ENCODE measurements around the gene SPINT2.
"Not testable (repeated sequence)": the region's sequence is repeated elsewhere in the genome, so short reads cannot be mapped to it uniquely, and the experiment has no call there.

The SPINT2 gene

GRCh38 chr19:38264486-38265212 is at the start of gene SPINT2:
Gene SPINT2 (plus strand): TSS chr19:38264573. CDS start chr19:38264893, 320 bp downstream.
- DNase-seq = no peak

DNA sequence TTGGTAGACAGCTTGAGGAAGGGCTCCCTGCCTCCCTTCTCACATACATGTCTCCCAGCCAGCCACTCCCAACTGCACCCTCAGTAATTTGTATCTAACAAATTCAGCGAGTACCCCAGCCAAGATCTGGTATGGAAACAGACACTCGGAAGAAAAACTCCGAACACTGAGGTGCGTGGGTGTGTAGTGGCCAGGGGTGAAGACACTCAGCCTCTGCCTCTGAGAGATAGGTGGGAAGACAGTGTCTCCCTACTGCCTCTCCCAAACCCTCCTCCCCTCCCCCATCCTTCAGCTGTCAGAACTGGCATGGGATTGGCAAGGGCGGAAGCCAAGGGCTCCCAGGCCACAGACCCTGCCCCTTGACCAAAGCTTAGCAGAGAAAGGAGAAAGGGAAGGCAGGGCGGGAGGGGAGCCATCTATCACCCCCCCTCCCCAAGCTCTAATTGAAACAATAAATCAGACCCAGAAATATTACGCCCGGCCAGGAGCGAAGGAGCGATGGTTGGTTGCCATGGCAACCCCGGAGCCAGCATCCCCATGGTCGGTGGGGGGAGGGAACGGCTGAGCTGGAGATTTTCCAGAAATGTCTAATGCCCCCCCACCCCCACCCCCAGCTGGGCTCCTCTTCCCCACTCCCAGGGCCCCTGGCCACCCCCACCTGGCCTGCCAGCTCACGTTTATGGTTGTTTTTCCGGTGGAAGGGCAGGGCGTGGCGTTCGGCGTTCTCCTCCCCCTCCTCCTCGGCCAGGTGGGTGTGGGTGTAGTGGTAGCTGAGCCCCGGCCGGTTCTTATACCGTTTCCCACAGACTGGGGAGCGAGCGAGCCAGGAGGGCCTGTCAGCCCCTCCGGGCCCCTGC is 47.4 kb upstream of the SPINT2 start:
- DNase-seq = no peak

DNA sequence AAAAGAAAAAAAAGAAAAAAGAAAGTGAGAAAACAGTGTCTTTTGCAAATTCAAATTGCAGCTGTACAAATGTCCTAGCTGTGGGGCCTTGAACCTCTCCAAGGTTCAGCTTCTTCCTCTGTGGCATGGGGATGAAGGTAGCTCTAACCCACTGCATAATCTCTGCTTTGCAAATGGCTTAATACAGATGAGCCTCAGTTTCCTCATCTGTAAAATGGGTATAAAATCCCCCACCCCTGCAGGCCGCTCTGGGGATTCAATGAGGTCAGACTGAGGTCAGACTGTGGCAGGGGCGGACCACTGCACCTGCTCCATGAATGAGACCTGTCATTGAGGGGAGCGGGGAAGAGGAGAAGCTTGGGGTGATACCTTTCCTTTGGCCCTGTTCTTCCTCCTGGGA is 46.2 kb upstream of the SPINT2 start:
- DNase-seq = no peak

DNA sequence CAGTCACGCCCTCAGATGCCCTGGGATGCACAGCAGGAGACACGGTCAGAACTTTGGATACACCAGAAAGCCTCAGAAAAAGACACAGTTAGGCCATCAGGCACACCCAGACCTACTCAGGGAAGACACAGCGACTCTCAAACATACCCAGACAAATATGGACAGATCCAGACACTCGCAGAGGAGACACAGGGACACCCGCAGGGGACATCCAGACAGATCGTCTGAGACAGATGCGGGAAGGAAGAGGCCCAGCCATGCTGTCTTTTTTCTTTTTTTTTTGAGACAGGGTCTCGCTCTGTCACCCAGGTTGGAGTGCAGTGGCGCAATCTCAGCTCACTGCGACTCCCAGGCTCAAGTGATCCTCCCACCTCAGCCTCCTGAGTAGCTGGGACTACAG is 45.2 kb upstream of the SPINT2 start:
- DNase-seq = no peak

DNA sequence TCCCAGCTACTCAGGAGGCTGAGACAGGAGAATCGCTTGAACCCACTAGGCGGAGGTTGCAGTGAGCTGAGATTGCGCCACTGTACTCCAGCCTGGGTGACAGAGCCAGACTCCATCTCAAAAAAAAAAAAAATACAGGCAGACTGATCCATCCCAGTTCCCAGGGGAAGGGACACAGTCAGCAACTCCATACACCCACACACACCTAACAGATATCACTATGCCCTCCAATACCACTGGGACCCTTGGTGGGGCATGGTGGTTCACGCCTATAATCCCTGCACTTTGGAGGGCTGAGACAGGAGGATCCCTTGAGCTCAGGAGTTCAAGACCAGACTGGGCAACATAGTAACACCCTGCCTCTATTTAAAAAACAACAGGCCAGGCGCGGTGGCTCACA is 43.0 kb upstream of the SPINT2 start:
- no peak for DNase-seq

DNA sequence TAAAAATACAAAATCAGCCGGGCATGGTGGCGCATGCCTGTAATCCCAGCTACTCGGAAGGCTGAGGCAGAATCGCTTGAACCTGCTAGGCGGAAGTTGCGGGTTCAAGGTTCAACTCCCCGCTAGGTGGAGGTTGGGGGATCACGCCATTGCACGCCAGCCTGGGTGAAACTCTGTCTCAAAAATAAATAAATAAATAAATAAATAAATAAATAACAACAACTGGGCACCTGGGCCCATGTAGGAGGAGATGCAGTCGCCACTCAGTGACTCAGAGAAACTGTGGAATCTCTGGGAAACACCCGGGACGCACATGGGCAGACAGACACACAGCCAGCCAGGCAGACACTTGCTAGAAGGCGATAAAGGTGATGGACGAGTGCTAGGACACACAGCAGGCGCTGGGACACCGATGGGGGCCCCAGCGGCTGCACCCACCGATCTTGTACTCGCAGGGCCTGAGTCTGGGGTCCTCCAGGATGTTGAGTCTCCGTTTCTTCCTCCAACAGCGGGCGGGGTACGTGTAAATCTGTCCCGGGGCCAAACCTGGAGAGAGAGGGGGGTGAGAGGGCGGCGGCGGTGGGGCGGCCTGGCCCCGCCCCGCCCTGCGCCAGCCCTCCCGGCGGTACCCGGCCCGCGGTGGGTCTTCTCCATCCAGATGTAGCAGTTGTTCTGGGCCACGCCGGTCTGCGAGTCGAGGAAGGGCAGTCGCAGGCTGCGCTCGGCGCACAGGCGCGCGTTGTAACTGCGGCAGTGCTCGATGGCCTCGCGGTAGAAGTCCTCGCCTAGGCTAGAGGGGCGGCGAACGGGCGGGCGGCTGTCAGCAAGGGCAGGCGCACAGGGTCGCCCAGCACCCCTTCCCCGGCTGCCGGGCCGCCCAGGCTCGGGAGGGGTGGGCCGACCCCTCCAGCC is 42.2 kb upstream of the SPINT2 start:
- no peak for DNase-seq

DNA sequence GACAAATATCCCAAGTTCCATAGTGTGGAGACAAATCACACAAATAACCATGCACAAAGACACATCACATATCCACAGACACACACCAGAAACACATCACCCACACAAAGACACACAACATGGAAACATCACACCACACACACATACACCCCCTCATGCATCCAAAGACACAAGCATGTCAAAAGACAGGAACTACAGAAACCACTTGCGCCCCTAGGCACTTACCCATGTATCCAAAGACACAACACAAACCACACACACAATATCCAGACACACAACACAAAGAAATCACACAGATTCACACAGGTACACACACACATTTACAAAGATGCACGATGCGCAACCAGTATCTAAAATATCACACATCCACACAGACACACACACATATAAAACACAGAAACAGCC is 41.3 kb upstream of the SPINT2 start:
- no peak for DNase-seq

DNA sequence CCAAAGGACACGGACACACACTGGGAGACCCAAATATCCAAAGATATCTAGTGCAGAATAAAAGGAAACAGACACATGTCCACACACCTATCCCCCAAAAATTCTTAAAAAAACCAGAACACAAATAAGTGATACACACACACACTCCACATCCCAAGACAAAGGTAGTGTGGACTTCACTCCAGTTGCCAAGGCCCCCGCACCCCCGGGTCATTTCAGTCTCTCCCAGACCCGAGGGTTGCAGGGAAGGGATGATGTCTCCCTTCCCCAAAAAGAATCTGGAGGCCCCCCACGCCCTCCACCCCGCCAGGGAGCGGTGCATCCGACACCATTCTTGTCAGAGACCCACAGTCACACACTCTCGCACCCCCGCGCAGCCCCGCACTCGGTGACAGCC is 40.8 kb upstream of the SPINT2 start:
- no peak for DNase-seq

DNA sequence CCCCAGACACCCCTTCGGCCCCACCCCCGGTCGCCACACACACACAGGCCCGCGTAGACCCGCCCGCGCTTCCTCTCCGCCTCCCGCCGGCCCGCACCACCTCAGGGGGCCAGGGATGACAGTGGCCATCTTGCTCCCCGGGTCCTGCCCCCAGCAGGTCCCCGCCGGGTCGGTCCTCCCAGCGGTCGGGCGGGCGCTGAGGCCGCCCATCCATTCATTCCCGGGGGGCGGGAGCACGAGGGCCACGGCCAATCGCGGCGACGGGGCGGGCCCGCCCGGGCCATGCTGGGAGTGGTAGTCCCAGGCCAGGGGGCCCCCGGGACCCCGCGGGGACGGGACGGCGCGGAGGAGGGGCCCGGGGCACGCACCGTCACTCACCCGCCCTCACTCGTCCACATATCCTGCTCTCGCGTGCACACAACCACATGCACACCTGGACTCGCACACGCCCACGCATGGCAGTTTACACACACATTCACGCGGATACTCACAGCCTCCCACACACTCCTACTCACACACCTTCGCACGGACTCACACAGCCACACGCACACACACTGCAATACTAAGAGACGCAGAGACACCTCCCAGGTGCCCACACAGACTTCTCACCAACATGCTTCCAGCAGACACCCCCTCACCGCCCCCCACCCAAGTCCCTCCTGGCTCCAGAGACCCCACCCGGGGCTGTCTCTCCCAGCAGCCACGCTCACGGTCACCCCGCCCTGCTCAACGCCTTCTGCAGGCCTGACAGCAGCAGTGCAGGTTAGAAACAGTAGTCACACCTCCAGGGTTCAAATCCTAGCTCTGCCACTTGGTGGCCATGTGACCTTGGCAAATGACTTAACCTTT is 40.1 kb upstream of the SPINT2 start, which contains the start of gene DPF1:
DPF1 (minus strand) TSS at position 209 of the 849 bp plus-strand sequence; CDS start at position 129, 80 bp downstream.
- DNase-seq = peak; percentile 29

DNA sequence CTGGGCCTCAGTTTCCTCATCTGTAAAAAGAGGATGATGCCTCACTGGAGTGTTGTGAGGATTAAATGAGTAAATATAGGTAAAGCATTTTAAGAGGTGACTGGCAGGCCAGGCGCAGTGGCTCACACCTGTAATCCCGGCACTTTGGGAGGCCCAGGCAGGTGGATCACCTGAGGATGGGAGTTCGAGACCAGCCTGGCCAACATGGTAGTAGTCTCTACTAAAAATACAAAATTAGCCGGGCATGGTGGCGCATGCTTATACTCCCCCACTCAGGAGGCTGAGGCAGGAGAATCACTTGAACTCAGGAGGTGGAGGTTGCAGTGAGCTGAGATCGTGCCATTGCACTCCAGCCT is 39.5 kb upstream of the SPINT2 start:
- not testable (repeated sequence) for DNase-seq

DNA sequence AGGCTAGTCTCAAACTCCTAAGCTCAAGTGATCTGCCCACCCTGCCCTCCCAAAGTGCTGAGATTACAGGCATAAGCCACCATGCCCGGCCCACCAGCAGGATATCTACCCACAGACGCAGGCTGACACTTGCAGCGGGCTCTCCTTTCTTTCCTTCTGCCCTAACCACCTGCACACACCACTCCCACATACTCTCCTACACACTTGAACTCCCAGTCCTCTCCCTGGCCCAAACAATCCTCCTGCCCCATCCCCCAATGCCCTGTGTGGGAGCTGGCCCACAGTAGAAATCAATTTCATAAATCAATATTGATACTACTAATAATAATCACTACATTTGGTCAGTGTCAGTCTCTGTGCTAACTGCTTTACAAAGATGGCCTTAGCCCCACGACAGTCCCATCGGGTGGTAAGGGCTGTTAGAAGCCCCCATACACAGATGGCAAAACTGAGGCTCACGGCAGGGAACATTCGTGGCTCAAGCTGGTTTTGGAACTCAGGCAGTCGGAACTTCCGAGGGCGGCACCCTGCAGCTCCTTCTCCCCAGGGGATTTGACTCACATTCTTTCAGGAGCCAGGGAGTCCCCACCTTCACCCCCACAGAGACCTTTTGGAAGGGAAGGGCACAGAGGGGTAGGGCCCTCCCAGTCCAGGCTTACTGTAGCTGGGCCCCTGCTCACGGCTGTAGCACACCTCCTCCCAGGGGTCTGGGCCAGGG is 36.9 kb upstream of the SPINT2 start:
- no peak for DNase-seq

- DNase-seq = no peak
Observed at GRCh38 chr19:38228005-38228377, 36.4 kb upstream of the SPINT2 start.

GRCh38 chr19:38228491-38229439 is 35.6 kb upstream of the SPINT2 start:
- DNase-seq = peak; percentile 22

DNA sequence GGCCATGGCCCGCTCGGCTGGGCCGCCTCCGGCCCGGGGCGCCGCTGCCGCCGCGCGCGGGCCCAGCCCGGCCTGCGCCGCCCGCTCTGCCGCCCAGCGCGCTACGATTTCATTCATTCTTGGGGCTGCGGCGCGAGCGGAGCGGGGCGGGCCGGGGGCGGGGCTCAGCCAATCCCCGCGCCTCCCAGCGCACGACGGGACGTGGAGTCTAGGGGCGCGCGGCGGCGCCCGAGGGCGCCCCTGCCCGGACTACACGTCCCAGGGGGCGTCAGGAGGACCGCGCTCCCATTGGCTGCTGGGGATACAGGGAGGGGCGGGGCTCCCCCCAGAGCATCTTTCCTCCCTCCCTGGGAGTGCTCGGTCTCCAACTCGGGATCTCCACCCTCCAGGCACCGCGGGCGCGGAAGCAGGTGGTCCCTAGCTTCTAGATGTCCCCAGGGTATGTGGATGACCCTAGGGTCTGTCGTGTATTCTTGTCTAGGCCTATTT is 34.7 kb upstream of the SPINT2 start:
- peak; percentile 94 for DNase-seq

DNA sequence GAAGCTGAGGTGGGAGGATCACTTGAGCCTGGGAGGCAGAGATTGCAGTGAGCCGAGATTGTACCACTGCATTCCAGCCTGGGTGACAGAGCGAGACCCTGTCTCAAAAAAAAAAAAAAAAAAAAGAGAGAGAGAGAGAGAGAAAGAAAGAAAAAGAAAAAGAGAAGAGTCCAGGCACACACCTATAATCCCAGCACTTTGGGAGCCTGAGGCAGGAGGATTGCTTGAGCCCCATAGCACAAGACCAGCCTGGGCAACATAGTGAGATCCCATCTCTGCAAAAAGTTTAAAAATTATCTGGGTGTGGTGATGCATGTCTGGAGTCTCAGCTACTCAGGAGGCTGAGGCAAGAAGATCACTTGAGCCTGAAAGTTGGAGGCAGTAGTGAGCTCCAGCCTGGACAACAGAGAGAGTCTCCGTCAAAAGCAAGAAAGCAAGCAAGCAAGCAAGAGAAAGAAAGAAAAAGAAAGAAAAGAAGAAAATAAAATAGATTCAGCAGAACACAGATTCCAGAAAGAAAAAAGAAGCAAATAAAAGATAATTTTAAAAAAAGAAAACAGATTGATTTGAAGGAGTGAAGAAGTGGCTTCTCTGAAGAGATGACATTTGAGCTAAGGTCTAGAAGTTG is 33.8 kb upstream of the SPINT2 start:
- DNase-seq = not testable (repeated sequence)

DNA sequence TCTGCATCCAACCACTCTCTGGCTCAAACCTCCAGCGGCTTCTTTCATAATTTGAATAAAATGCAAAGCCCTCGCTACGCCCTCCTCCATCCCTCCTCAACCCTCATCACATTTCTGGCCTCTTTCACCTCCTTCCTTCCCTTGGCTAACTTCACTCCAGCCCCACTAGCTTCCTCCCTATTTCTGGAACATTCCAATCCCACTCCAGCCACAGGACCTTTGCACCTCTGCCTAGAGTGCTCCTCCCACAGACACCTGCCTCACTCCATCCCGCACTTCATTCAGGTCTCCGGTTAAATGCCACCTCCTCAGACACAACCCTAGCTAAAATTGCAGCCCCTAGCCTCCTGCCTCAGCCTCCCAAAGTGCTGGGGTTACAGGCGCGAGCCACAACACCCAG is 32.5 kb upstream of the SPINT2 start:
- DNase-seq = no peak

DNA sequence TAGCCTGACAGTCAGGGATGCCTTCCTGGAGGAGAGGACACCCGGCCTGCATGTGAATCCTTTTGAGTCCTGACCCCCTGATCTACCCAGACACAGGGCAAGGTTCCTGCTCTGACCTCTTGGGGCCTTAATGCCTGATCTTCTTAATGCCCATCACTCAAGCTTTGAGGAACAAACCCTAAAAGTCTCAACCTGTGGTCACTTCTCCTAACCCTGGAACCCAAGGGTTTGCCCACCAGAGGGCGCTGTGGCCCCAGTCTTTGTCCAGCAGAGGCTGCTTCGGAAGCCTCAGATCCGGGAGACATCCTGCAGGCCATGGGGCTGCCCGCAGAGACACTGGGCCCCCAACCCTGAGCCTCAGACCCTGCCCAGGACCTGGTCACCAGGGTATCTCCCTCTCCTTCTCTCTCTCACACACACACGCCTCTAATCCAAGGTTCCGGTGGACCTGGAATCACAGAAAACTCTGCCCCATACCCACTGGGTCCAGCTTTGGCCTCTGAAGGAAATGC is 30.6 kb upstream of the SPINT2 start:
- DNase-seq = peak; percentile 60

- DNase-seq = no peak
Observed at GRCh38 chr19:38234615-38235014, 29.8 kb upstream of the SPINT2 start.

DNA sequence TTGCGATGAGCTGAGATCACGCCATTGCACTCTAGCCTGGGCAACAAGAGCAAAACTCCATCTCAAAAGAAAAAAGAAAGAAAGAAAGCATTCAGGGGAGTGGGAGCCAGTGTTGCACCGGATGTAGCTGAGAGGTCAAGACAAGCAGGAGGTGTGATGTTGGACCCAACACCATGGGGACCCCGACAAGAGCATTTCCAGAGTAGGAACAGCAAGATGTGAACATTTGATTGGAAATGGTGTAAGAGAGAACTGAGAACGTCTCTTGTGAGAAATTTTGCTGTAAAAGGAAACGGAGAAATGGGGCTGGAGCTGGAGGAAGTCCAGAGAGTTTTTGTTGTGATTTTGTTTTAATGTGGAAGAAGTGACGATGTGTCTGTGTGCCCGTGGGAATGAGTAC is 24.6 kb upstream of the SPINT2 start:
- DNase-seq = no peak
